A549 (cell line): ENCODE data around the gene RPS6KA6.

Source experiments
- CBX2 ChIP-seq: fragments of 200-600 bp; sonication (generic); IDR thresholded peaks from 2 replicates; pipeline ENCODE4 v1.6.1; 2016; ENCODE audit warnings: low read depth, mild to moderate bottlenecking, borderline replicate concordance
- CEBPB ChIP-seq, 2 experiments: fragments of >200 bp in 1 of 2; sonication (Bioruptor Twin) in 1 of 2; formaldehyde crosslinking in 1 of 2; IDR thresholded peaks; 2 replicates each; pipeline ENCODE4 v1.6.1; 2012 to 2016
- CHD2 ChIP-seq: fragments of 150-350 bp; IDR thresholded peaks from 2 replicates; pipeline ENCODE4 v1.6.1; 2014; ENCODE audit warnings: low read length; ENCODE audit not compliant: partially characterized antibody
- HES2 ChIP-seq: fragments of >200 bp; sonication (Bioruptor Twin); formaldehyde crosslinking; IDR thresholded peaks from 2 replicates; pipeline ENCODE4 v1.6.1; 2016
- HOXB5 ChIP-seq: fragments of 250-450 bp; sonication (Bioruptor Pico); IDR thresholded peaks from 2 replicates; pipeline ENCODE4 v1.5.0; 2020; ENCODE audit warnings: mild to moderate bottlenecking, moderate library complexity
- NR3C1 ChIP-seq: fragments of >200 bp; sonication (Bioruptor Twin); formaldehyde crosslinking; IDR thresholded peaks from 3 replicates; pipeline ENCODE4 v1.6.1; 2017
- POLR2A ChIP-seq: IDR thresholded peaks from 2 replicates; pipeline ENCODE4 v1.6.1; 2012; ENCODE audit warnings: mild to moderate bottlenecking, low read length
- RAD21 ChIP-seq, 2 experiments: fragments of >200 bp in 1 of 2; sonication (Bioruptor Twin) in 1 of 2; formaldehyde crosslinking in 1 of 2; IDR thresholded peaks in 1 of 2; conservative IDR thresholded peaks in 1 of 2; 2 replicates in 1 of 2; 3 replicates in 1 of 2; pipeline ENCODE4 v1.6.1; 2012 to 2018; ENCODE audit warnings: inconsistent platforms in 1 of 2
- SMC3 ChIP-seq: fragments of >200 bp; sonication (Bioruptor Twin); formaldehyde crosslinking; IDR thresholded peaks from 3 replicates; pipeline ENCODE4 v1.6.1; 2018; ENCODE audit warnings: inconsistent platforms
- USF2 ChIP-seq: fragments of 450-650 bp; IDR thresholded peaks from 2 replicates; pipeline ENCODE4 v1.6.1; 2014; ENCODE audit warnings: antibody characterized with exemption
- TF ChIP-seq, protein P1 (sequence below): fragments of >200 bp; sonication (Bioruptor Twin); formaldehyde crosslinking; IDR thresholded peaks from 3 replicates; pipeline ENCODE4 v1.5.1; 2016
- TF ChIP-seq, protein P2 (sequence below): fragments of 200-600 bp; sonication (generic); IDR thresholded peaks from 2 replicates; pipeline ENCODE4 v1.6.1; 2016; ENCODE audit warnings: antibody characterized with exemption, mild to moderate bottlenecking, moderate library complexity
- TF ChIP-seq, protein P3 (sequence below): IDR thresholded peaks from 2 replicates; pipeline ENCODE4 v1.6.1; 2012
- TF ChIP-seq, protein P4 (sequence below): fragments of 250-450 bp; sonication (Bioruptor Pico); IDR thresholded peaks from 2 replicates; pipeline ENCODE4 v1.5.0; 2020; ENCODE audit warnings: low read depth, mild to moderate bottlenecking, moderate library complexity

DNA sequence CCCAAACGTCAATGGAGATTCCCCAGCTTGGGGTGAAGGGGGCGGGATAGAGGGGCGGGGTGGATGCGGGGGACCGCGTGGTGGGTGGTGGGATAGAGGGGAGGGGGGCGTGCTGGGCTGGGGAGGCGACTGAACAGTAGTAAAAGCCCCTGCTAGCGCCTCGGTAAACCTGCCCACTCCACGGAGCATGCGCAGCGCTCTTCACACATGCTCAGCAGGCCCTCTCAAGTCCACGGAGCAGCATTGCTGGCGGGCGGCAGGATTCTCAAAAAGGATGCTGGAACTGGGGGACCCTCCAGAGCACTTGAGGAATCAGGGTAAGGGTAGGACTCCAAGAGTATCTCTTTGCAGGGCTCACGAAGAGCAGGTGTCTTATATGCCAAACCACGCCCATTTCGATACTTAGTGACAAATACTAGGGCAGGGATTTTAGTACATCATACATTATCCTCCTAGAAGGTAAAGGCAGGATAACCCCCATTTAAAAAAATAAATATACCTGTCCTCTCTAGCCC is 378 bp upstream of the RPS6KA6 start:
- TF ChIP-seq, protein P1, sequence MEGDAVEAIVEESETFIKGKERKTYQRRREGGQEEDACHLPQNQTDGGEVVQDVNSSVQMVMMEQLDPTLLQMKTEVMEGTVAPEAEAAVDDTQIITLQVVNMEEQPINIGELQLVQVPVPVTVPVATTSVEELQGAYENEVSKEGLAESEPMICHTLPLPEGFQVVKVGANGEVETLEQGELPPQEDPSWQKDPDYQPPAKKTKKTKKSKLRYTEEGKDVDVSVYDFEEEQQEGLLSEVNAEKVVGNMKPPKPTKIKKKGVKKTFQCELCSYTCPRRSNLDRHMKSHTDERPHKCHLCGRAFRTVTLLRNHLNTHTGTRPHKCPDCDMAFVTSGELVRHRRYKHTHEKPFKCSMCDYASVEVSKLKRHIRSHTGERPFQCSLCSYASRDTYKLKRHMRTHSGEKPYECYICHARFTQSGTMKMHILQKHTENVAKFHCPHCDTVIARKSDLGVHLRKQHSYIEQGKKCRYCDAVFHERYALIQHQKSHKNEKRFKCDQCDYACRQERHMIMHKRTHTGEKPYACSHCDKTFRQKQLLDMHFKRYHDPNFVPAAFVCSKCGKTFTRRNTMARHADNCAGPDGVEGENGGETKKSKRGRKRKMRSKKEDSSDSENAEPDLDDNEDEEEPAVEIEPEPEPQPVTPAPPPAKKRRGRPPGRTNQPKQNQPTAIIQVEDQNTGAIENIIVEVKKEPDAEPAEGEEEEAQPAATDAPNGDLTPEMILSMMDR, result no peak
- TF ChIP-seq, protein P2, sequence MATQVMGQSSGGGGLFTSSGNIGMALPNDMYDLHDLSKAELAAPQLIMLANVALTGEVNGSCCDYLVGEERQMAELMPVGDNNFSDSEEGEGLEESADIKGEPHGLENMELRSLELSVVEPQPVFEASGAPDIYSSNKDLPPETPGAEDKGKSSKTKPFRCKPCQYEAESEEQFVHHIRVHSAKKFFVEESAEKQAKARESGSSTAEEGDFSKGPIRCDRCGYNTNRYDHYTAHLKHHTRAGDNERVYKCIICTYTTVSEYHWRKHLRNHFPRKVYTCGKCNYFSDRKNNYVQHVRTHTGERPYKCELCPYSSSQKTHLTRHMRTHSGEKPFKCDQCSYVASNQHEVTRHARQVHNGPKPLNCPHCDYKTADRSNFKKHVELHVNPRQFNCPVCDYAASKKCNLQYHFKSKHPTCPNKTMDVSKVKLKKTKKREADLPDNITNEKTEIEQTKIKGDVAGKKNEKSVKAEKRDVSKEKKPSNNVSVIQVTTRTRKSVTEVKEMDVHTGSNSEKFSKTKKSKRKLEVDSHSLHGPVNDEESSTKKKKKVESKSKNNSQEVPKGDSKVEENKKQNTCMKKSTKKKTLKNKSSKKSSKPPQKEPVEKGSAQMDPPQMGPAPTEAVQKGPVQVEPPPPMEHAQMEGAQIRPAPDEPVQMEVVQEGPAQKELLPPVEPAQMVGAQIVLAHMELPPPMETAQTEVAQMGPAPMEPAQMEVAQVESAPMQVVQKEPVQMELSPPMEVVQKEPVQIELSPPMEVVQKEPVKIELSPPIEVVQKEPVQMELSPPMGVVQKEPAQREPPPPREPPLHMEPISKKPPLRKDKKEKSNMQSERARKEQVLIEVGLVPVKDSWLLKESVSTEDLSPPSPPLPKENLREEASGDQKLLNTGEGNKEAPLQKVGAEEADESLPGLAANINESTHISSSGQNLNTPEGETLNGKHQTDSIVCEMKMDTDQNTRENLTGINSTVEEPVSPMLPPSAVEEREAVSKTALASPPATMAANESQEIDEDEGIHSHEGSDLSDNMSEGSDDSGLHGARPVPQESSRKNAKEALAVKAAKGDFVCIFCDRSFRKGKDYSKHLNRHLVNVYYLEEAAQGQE, result no peak
- TF ChIP-seq HOXB5 (no peak), NR3C1 (no peak), CHD2 (no peak), USF2 (no peak), POLR2A (peak; percentile 27; the same call in 1 of the 2 replicates), RAD21 (conservative IDR thresholded peaks at IDR 0.05 in 1 of 2, IDR thresholded peaks at IDR 0.05 in 1 of 2) (no peak), CBX2 (no peak), CEBPB (IDR thresholded peaks at IDR 0.05) (no peak), SMC3 (no peak), HES2 (no peak)
- TF ChIP-seq, protein P3, sequence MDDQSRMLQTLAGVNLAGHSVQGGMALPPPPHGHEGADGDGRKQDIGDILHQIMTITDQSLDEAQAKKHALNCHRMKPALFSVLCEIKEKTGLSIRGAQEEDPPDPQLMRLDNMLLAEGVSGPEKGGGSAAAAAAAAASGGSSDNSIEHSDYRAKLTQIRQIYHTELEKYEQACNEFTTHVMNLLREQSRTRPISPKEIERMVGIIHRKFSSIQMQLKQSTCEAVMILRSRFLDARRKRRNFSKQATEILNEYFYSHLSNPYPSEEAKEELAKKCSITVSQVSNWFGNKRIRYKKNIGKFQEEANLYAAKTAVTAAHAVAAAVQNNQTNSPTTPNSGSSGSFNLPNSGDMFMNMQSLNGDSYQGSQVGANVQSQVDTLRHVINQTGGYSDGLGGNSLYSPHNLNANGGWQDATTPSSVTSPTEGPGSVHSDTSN, result no peak
- TF ChIP-seq, protein P4, sequence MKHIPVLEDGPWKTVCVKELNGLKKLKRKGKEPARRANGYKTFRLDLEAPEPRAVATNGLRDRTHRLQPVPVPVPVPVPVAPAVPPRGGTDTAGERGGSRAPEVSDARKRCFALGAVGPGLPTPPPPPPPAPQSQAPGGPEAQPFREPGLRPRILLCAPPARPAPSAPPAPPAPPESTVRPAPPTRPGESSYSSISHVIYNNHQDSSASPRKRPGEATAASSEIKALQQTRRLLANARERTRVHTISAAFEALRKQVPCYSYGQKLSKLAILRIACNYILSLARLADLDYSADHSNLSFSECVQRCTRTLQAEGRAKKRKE (CRISPR knock-in tag), result no peak
